GM19468 (cell line): Measurements from ENCODE around the gene TMEM117.
A peak's percentile ranks its signal among the peaks of the same experiment; 100 is the strongest.
"Not testable (repeated sequence)": the region's sequence is repeated elsewhere in the genome, so short reads cannot be mapped to it uniquely, and the experiment has no call there.

Experiments used
- ATAC-seq: cut with Tn5 transposase; IDR thresholded peaks from one replicate; pipeline ENCODE4 v1.9.1; 2021; ENCODE audit warnings: mild to moderate bottlenecking, moderate library complexity, moderate number of reproducible peaks; ENCODE audit not compliant: unreplicated experiment; ENCODE audit errors: extremely low read depth

Gene TMEM117

GRCh38 chr12:44002607-44003006, 166.7 kb downstream of the TMEM117 start:
- ATAC-seq: no peak

- no peak for ATAC-seq
These were observed 167.8 kb downstream of the TMEM117 start for GRCh38 chr12:44003721-44004120.

- ATAC-seq: no peak
These were observed 179.6 kb downstream of the TMEM117 start for GRCh38 chr12:44015333-44015941.

- ATAC-seq: no peak
These were observed 181.3 kb downstream of the TMEM117 start for GRCh38 chr12:44017216-44017615.

GRCh38 chr12:44019118-44019517, 183.2 kb downstream of the TMEM117 start:
- no peak for ATAC-seq

- no peak for ATAC-seq
These were observed 184.7 kb downstream of the TMEM117 start for GRCh38 chr12:44020555-44020954.

- ATAC-seq: peak; percentile 87
These were observed 185.6 kb downstream of the TMEM117 start for GRCh38 chr12:44021471-44021971.

- ATAC-seq: no peak
These were observed 189.6 kb downstream of the TMEM117 start for GRCh38 chr12:44025499-44025898.

- no peak for ATAC-seq
These were observed 190.2 kb downstream of the TMEM117 start for GRCh38 chr12:44026046-44026445.

- not testable (repeated sequence) for ATAC-seq
These were observed 191.0 kb downstream of the TMEM117 start for GRCh38 chr12:44026926-44027325.

- no peak for ATAC-seq
These were observed 193.3 kb downstream of the TMEM117 start for GRCh38 chr12:44029194-44029593.

GRCh38 chr12:44031472-44032185, 195.7 kb downstream of the TMEM117 start:
- ATAC-seq: no peak

GRCh38 chr12:44034906-44035305, 199.0 kb downstream of the TMEM117 start:
- no peak for ATAC-seq

- ATAC-seq: no peak
These were observed 201.1 kb downstream of the TMEM117 start for GRCh38 chr12:44036875-44037443.

- ATAC-seq: no peak
These were observed 202.5 kb downstream of the TMEM117 start for GRCh38 chr12:44038411-44038810.

GRCh38 chr12:44044491-44044890, 208.6 kb downstream of the TMEM117 start:
- not testable (repeated sequence) for ATAC-seq

GRCh38 chr12:44046732-44047417, 211.0 kb downstream of the TMEM117 start:
- no peak for ATAC-seq

GRCh38 chr12:44052554-44052953, 216.7 kb downstream of the TMEM117 start:
- ATAC-seq: no peak

- ATAC-seq: no peak
These were observed 217.8 kb downstream of the TMEM117 start for GRCh38 chr12:44053549-44054127.

- ATAC-seq: no peak
These were observed 218.4 kb downstream of the TMEM117 start for GRCh38 chr12:44054281-44054680.
